NB4 (cell line): Measurements from ENCODE around the gene DDX59.

Experiments
- DNase-seq: peaks from one replicate; pipeline ENCODE4 v3.0.0; 2010; ENCODE audit warnings: low read depth
- H3K4me3 ChIP-seq: one replicate; pipeline ENCODE4 v1.5.1; 2011; ENCODE audit warnings: mild to moderate bottlenecking, low read depth, low read length, moderate library complexity
- CTCF ChIP-seq: IDR thresholded peaks from one replicate; pipeline ENCODE4 v1.5.1; 2012; ENCODE audit warnings: low read depth, low read length
- MYC ChIP-seq: IDR thresholded peaks from 2 replicates; pipeline ENCODE4 v1.6.1; 2011; ENCODE audit warnings: low read depth, low read length
- POLR2A ChIP-seq: IDR thresholded peaks from 2 replicates; pipeline ENCODE4 v1.6.1; 2011; ENCODE audit warnings: mild to moderate bottlenecking; ENCODE audit not compliant: insufficient read length; ENCODE audit errors: extremely low read depth
- TF ChIP-seq, protein P1 (sequence below): IDR thresholded peaks from 2 replicates; pipeline ENCODE4 v1.6.1; 2011; ENCODE audit warnings: low read depth, low read length

The DDX59 gene

GRCh38 chr1:200629876-200630514 lies 39.7 kb downstream of the DDX59 start:
- DNase-seq, result no peak
- H3K4me3 ChIP-seq, result no peak overlapping the region
- no peak for TF ChIP-seq MYC
- TF ChIP-seq, protein P1, sequence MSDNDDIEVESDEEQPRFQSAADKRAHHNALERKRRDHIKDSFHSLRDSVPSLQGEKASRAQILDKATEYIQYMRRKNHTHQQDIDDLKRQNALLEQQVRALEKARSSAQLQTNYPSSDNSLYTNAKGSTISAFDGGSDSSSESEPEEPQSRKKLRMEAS, result no peak
- TF ChIP-seq POLR2A, result no peak
- no peak for TF ChIP-seq CTCF

DNA sequence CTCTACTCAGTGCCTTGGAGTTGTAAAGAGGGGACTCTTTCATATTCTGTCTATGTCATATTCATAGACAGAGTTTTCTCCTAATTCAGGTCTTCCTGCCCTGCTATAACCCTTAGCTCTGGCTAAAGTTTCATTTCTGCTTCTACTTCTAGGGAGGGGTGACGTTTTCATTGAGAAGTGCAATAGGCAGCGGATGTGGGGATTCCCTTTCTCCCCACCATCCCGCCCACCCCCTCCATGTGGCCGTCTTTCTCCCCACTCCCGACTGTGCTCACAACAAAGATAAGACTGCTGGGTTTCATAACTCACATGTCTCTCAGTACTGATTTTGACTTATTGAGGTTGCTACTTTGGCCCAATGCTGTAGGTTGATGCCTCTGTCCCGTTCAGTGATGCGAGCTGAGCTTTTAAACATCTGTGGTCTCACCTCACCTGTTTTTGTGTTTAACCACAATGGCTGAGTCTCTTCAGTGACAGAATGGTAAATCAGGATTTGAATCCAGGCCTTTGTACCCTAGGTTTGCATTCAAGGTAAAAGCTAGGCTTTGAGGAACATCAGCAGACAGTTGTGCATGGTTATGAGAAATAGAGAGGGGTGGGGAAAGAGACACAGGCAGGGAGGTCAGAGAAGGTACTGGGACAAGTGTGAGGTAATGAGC lies 41.4 kb downstream of the DDX59 start:
- no peak for DNase-seq
- H3K4me3 ChIP-seq, result no peak overlapping the region
- TF ChIP-seq POLR2A (no peak), CTCF (no peak), MYC (no peak)
- TF ChIP-seq, protein P1, result no peak

DNA sequence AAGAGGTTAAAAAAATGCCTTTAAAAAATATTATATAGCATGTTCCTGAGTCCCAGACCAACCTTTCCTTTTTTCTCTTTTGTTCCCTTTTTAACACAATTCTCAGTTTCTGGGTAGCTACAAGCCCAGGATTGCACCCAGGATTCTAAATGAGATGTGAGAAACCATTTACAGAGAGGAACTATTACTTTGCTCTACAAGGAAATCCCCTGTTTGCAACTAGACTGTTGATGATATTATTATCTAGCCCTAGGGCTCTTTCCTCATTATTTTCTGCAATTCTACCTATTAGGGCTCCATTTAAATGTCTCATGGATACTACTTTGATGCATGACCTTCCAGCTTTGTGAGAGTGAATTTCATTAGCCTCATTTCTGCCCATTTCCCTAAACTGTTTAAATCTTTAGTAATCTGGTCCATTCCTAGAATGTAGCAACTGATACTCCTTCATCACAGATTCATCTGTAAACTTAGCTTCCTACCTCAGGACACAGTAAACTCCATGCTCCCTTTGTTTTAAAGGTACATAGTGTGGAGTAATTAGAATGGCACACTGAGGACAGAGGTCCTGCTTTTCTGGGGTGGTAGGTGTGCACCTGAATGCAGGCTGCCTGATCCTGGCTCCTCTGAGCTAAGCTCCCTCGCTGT lies 42.0 kb downstream of the DDX59 start:
- no peak for DNase-seq
- no peak overlapping the region for H3K4me3 ChIP-seq
- TF ChIP-seq MYC, result no peak
- TF ChIP-seq, protein P1, result no peak
- TF ChIP-seq POLR2A, result no peak
- TF ChIP-seq CTCF, result no peak

GRCh38 chr1:200626853-200627534 lies 42.7 kb downstream of the DDX59 start:
- no peak for DNase-seq
- TF ChIP-seq, protein P1, result no peak
- TF ChIP-seq POLR2A (no peak), MYC (no peak), CTCF (no peak)
- no peak overlapping the region for H3K4me3 ChIP-seq

DNA sequence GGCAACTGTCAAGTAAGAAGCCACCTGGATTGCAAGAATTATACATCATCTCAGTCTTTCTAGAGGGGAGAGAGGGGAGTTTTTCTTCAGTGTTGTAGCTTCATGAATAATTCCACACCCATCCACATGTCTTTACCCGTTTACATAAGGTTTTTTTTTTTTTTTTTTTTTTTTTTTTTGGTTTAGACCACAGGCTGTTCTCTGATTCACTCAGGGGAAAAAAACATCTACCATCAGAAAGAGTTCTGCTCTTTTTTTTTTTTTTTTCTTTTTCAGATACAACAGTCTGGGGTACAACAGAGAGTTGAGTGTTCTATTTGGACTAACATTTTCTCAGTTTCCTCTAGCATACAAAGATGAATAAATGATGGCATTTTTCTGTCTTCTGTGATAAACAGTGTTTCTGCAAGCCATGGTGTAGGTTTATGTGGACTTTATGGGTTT lies 44.3 kb downstream of the DDX59 start:
- no peak for DNase-seq
- no peak overlapping the region for H3K4me3 ChIP-seq
- TF ChIP-seq CTCF, result no peak
